GM12872 (cell line): ENCODE results near the gene ADARB2.

ENCODE experiments used
- TF ChIP-seq, protein P1 (sequence below): IDR thresholded peaks from 3 replicates; pipeline ENCODE4 v1.5.1; 2011; ENCODE audit warnings: low read depth, mild to moderate bottlenecking, low read length, moderate library complexity; ENCODE audit not compliant: insufficient read depth

Gene ADARB2

DNA sequence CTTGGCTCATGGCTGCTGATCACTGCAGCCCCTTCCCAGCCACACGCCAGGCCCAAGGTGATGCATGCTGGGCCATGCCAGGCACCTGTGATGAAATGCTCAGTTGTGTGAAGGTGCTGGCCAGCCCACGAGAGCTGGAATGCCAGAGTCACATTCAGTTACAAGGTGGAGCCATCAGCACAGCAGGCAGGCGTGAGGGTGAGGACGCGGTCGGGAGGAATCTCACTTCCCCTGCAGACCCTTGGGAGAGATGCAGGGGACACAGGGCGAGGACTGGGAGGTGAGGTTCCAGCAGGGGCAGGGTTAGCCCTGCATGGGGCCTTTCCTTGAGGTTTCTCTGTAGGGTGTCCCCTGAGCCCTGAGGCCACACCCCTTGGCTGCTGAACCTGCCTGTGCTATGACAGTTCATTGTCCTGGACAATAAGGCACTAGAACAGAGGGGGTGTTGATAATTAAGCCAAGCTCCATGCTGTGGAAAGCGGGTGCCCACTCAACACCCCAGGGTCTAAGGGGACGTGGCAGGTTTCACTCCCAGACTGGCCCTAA is 82.4 kb downstream of the ADARB2 start:
- TF ChIP-seq, protein P1, sequence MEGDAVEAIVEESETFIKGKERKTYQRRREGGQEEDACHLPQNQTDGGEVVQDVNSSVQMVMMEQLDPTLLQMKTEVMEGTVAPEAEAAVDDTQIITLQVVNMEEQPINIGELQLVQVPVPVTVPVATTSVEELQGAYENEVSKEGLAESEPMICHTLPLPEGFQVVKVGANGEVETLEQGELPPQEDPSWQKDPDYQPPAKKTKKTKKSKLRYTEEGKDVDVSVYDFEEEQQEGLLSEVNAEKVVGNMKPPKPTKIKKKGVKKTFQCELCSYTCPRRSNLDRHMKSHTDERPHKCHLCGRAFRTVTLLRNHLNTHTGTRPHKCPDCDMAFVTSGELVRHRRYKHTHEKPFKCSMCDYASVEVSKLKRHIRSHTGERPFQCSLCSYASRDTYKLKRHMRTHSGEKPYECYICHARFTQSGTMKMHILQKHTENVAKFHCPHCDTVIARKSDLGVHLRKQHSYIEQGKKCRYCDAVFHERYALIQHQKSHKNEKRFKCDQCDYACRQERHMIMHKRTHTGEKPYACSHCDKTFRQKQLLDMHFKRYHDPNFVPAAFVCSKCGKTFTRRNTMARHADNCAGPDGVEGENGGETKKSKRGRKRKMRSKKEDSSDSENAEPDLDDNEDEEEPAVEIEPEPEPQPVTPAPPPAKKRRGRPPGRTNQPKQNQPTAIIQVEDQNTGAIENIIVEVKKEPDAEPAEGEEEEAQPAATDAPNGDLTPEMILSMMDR: no peak

DNA sequence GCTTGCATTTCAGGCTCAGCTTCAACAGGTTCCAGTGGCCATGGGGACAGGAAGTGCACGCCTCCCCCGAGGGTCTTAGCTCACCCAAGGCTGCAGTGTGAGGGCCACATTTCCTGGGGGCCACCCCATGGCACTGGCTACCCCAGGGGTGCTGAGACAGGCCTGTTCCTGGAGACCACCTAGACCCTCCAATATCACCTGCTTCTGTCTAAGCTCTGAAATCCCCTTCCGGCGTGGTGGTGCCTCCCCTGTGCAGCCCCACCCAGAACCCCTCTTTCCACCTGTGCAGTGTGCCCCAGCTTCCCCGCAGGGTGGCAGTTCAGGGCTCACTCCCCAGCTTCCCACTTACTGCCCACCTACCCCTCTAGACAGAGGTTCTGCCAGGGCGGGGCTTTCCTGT is 83.1 kb downstream of the ADARB2 start:
- TF ChIP-seq, protein P1: no peak

DNA sequence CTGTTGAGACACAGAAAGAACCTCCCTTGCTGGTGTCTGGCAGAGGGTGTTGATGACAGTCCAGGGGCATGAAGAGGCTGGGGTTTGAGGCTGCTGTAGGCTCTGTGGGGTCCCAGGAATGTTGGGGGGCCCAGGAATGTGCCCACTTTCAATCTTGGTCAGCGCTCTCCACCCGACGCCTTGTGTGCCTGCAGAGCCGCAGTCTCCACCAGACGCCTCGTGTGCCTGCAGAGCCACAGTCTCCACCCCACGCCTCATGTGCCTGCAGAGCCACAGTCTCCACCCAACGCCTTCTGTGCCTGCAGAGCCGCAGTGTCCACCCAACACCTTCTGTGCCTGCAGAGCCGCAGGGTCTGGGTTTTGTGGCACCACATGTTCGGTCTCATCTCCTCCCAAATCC is 84.0 kb downstream of the ADARB2 start:
- TF ChIP-seq, protein P1: no peak

DNA sequence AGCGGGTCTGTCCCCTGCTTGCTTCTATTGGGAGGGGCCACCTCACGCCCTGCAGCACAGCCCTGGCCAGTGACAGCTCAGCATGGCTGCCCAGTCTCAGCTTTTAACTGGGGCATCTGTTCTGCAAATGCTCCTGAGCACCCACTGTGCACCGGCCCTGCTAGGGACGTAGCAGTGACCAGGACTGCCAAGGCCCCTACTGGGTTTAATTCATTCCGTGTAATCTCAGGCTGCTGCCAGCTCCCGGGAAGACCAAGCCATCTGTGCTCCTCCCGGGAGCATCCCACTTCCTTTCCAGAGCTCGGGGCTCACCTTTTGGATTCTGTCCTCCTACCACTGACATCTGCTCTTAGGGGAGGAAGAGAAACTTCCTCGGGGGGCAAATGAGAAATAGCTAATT is 85.2 kb downstream of the ADARB2 start:
- TF ChIP-seq, protein P1: no peak

DNA sequence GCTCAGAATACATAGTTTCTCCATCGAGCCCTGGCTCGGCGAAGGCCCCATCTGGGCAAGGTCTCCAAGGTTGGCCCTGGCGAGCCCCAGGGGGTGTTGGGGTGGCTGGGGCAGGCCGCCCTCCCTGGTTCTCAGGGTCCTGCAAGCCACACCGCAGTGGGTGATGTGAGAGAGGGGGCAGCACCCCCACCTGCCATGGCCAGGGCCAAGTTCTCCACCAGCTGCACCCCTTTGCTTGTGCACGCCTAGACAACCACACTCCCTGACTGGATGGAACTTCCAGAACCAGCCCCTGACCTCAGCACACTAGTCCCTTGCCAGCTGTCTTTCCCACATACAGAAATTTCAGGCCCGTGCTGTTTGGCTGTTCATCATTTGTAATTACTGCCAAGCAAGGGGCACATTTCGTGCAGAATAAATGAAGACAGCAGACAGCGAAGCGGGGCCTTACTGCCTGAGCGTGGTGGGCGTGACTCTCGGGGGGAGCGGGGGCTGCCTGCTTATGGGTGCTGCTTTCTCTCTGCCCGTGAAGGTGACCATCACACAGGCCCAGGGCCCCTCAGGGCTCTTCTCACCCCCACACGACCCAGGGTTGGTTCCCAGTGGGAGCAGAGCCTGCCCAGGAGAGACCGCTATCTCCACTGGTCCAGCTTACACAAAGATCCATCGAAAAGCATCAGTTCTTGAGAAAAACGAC is 85.9 kb downstream of the ADARB2 start:
- TF ChIP-seq, protein P1: no peak

DNA sequence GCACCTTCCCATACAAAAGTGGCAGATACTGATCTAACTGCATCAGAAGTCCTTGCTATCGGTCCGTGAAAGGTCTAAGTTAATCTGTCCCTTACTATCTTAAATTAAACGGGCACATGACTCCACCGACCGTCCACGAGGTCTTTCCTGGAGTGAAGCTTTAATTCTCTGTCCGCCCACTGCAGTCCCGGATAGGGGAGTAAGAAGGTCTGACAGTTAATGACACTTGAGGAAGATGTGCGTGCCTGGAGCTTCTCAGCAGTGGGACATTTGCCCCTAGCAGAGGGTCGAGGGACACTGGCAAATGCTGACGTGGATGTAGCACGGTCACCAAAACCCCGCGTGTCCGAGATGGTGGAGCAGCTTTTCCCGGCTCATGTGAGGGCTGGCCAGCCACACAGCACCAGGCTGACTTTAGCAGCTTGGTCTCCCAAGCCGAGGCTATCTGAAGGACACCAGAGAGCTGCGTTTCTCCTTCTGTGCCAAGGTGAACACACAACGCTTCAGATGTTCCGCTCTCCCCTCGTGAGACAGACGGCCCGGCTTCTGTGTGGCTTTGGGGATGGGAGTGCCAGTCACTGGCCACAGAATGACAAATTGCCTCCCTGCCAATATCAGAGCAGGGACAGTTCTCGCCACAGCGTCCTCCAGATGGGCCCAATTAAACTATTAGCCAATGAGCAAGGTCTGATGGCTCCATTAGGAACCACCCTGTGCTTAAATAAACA is 86.6 kb downstream of the ADARB2 start:
- TF ChIP-seq, protein P1: no peak

DNA sequence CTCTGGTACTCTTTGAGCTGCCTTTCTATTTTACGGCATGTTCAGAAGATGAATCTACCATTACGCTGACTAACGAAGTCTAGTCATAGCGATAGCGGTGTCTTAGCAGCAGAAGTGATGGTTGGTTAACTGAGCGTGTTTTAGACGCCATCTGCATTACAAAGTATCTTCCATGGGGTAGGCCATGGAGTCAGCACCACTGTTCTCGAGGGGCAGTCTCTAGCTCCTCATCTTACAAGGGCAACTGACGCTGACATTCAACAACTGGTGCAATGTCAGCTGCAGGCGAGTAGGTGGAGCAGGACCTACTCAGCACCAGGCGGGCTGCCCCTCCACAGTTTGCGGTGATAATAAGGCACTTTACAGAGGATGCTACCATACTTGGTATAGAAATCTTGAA is 88.7 kb downstream of the ADARB2 start:
- TF ChIP-seq, protein P1: no peak
